CD4-positive, alpha-beta memory T cell (primary cell): ENCODE measurements around the gene CLDN1. TPM values are rescaled to one million over a fixed set of nuclear protein-coding genes. Genes with fewer than 3 reads are reported as not detected.

Source experiments
- CTCF ChIA-PET: fragments of 350-600 bp; sonication (Branson Sonifier 250); formaldehyde crosslinking; loops from one replicate; lab custom pipeline; 2021; ENCODE audit warnings: inconsistent platforms; ENCODE audit not compliant: partially characterized antibody; lab: Charles Lee
- POLR2A ChIA-PET: fragments of 350-600 bp; sonication (Branson Sonifier 250); formaldehyde crosslinking; loops from one replicate; lab custom pipeline; 2021; ENCODE audit not compliant: partially characterized antibody; lab: Charles Lee
- DNase-seq, 5 donors: peaks; one replicate each; pipeline versions ENCODE4 v3.0.0 to v3.0.0-alpha.2; 2020 to 2022; ENCODE audit warnings: mixed read lengths in 1 of 5
- H3K27ac ChIP-seq: one replicate; pipeline ENCODE4 v1.7.0; 2013; ENCODE audit warnings: low read depth, low read length
- H3K27me3 ChIP-seq: 2 replicates; pipeline ENCODE4 v1.7.0; 2013; ENCODE audit warnings: mild to moderate bottlenecking, low read length, moderate library complexity; ENCODE audit not compliant: insufficient read depth
- H3K36me3 ChIP-seq: 2 replicates; pipeline ENCODE4 v1.7.0; 2013; ENCODE audit warnings: mild to moderate bottlenecking, low read length, moderate library complexity; ENCODE audit not compliant: insufficient read depth
- H3K4me1 ChIP-seq: 2 replicates; pipeline ENCODE4 v1.7.0; 2013; ENCODE audit warnings: mild to moderate bottlenecking, low read length, moderate library complexity; ENCODE audit not compliant: insufficient read depth
- H3K4me3 ChIP-seq, 2 donors: one replicate each; pipeline ENCODE4 v1.7.0; 2013; ENCODE audit warnings: low read length in 2 of 2, mild to moderate bottlenecking in 1 of 2
- H3K9me3 ChIP-seq, 2 donors: one replicate each; pipeline ENCODE4 v1.7.0; 2013; ENCODE audit warnings: low read length in 2 of 2, control low read depth in 1 of 2; ENCODE audit not compliant: control insufficient read depth in 1 of 2
- H3K27ac Mint-ChIP-seq, 7 donors: one replicate each; pipeline ENCODE4 v1.8.0; 2020 to 2021; ENCODE audit warnings: mixed read lengths in 7 of 7, mild to moderate bottlenecking in 6 of 7, inconsistent platforms in 3 of 7, moderate library complexity in 3 of 7
- H3K27me3 Mint-ChIP-seq, 2 donors: one replicate each; pipeline ENCODE4 v1.8.0; 2020 to 2021; ENCODE audit warnings: mixed read lengths in 2 of 2
- H3K36me3 Mint-ChIP-seq, 2 donors: one replicate each; pipeline ENCODE4 v1.8.0; 2020 to 2021; ENCODE audit warnings: mixed read lengths in 2 of 2, inconsistent platforms in 1 of 2, mild to moderate bottlenecking in 1 of 2
- H3K4me1 Mint-ChIP-seq, 4 donors: one replicate each; pipeline ENCODE4 v1.8.0; 2020 to 2021; ENCODE audit warnings: mixed read lengths in 4 of 4, mild to moderate bottlenecking in 1 of 4
- H3K4me3 Mint-ChIP-seq, 8 donors: one replicate each; pipeline ENCODE4 v1.8.0; 2020 to 2021; ENCODE audit warnings: mixed read lengths in 8 of 8, mild to moderate bottlenecking in 7 of 8, moderate library complexity in 6 of 8, inconsistent platforms in 3 of 8
- H3K9me3 Mint-ChIP-seq, 8 donors: one replicate each; pipeline ENCODE4 v1.8.0; 2020 to 2021; ENCODE audit warnings: mixed read lengths in 8 of 8, mild to moderate bottlenecking in 5 of 8, inconsistent platforms in 3 of 8, moderate library complexity in 1 of 8
- intact Hi-C: fragments of 100-400 bp; cut with micrococcal nuclease; formaldehyde crosslinking; loops from one replicate; pipeline ENCODE4 v1.15.1; 2023
- polyA plus RNA-seq, 2 donors: library from polyadenylated mRNA; unstranded; fragments of 300-500 nt; fragmentation: Illumina TruSeq; gene quantifications; one replicate each; pipeline ENCODE4 v1.2.3, GENCODE V29; 2021
- total RNA-seq, 2 experiments: library from RNA; stranded (reverse); gene quantifications; one replicate each; pipeline ENCODE4 v1.2.3, GENCODE V29; 2021

The CLDN1 gene
- total and polyA plus RNA-seq, 4 experiments from 2014 or later: not detected

GRCh38 chr3:190333961-190334360 lies 11.7 kb upstream of the CLDN1 start:
- POLR2A ChIA-PET: no interaction called here

GRCh38 chr3:190330936-190331734 lies 8.9 kb upstream of the CLDN1 start:
- Histone ChIP-seq H3K36me3 (no peaks in the 10 kb centered on the region), H3K27me3 (no peaks in the 10 kb centered on the region), H3K9me3 (no peaks in the 10 kb centered on the region), H3K4me3 (no peak overlapping the region), H3K27ac (no peak overlapping the region), H3K4me1 (no peaks in the 10 kb centered on the region)
- H3K4me3 Mint-ChIP-seq: no peak overlapping the region
- H3K9me3 Mint-ChIP-seq: no peaks in the 10 kb centered on the region
- ChIA-PET POLR2A (no interaction called here), CTCF (interaction anchor here (1.3 kb wide), 1 partner anchor 370 kb away, joined by 4 read pairs; no protein-coding TSS in a partner anchor)
- no peak for DNase-seq
- intact Hi-C loops: no loop called here
- H3K27me3 Mint-ChIP-seq: peaks cover 14 to 16% of the 10 kb centered on the region in 2 donors
- no peak overlapping the region for H3K27ac Mint-ChIP-seq
- H3K4me1 Mint-ChIP-seq: no peaks in the 10 kb centered on the region
- H3K36me3 Mint-ChIP-seq: no peaks in the 10 kb centered on the region

More at GRCh38 chr3:190333961-190334360, 11.7 kb upstream of the CLDN1 start:
- DNase-seq: no peak
- no peak overlapping the region for H3K4me3 Mint-ChIP-seq
- CTCF ChIA-PET: interaction anchor here (0.7 to 1.5 kb wide), 2 partner anchors 9 to 11 kb away, joined by 3 to 7 read pairs; partner anchors contain the start of gene CLDN1
- Histone ChIP-seq H3K4me1 (no peaks in the 10 kb centered on the region), H3K27ac (no peak overlapping the region), H3K4me3 (no peak overlapping the region), H3K27me3 (no peaks in the 10 kb centered on the region), H3K36me3 (no peaks in the 10 kb centered on the region), H3K9me3 (no peaks in the 10 kb centered on the region)
- H3K27ac Mint-ChIP-seq: no peak overlapping the region
- H3K4me1 Mint-ChIP-seq: no peaks in the 10 kb centered on the region
- H3K9me3 Mint-ChIP-seq: no peaks in the 10 kb centered on the region
- peaks cover 7 to 9% of the 10 kb centered on the region in 2 donors for H3K27me3 Mint-ChIP-seq
- no peaks in the 10 kb centered on the region for H3K36me3 Mint-ChIP-seq
- intact Hi-C loops: no loop called here

GRCh38 chr3:190326930-190327329 lies 4.7 kb upstream of the CLDN1 start:
- intact Hi-C loops: no loop called here
- peaks cover 0 to 3% (median 0%) of the 10 kb centered on the region in 8 donors for H3K9me3 Mint-ChIP-seq
- CTCF ChIA-PET: no interaction called here

GRCh38 chr3:190326361-190326760 lies 4.1 kb upstream of the CLDN1 start:
- DNase-seq: no peak
- Histone ChIP-seq H3K4me1 (no peaks in the 10 kb centered on the region), H3K27me3 (peaks cover 6% of the 10 kb centered on the region), H3K27ac (no peak overlapping the region), H3K9me3 (no peaks in the 10 kb centered on the region), H3K4me3 (no peak overlapping the region), H3K36me3 (no peaks in the 10 kb centered on the region)
- intact Hi-C loops: no loop called here
- H3K4me1 Mint-ChIP-seq: peaks cover 8 to 16% (median 13%) of the 10 kb centered on the region in 4 donors
- H3K36me3 Mint-ChIP-seq: no peaks in the 10 kb centered on the region
- ChIA-PET CTCF (interaction anchor here (1.2 to 6.1 kb wide), 2 partner anchors 9 to 365 kb away, joined by 3 to 41 read pairs; no protein-coding TSS in a partner anchor), POLR2A (no interaction called here)
- peaks cover 34 to 37% of the 10 kb centered on the region in 2 donors for H3K27me3 Mint-ChIP-seq
- no peak overlapping the region for H3K27ac Mint-ChIP-seq
- H3K4me3 Mint-ChIP-seq: no peak overlapping the region
- H3K9me3 Mint-ChIP-seq: peaks cover 0 to 3% (median 0%) of the 10 kb centered on the region in 8 donors

More at GRCh38 chr3:190326930-190327329, 4.7 kb upstream of the CLDN1 start:
- Mint-ChIP-seq H3K4me3 (no peak overlapping the region), H3K27ac (no peak overlapping the region), H3K4me1 (peaks cover 8 to 11% (median 9%) of the 10 kb centered on the region in 4 donors), H3K27me3 (peaks cover 30 to 34% of the 10 kb centered on the region in 2 donors), H3K36me3 (no peaks in the 10 kb centered on the region)
- H3K36me3 ChIP-seq: no peaks in the 10 kb centered on the region
- H3K27ac ChIP-seq: no peak overlapping the region
- H3K27me3 ChIP-seq: peaks cover 6% of the 10 kb centered on the region
- no peaks in the 10 kb centered on the region for H3K9me3 ChIP-seq
- DNase-seq: no peak
- POLR2A ChIA-PET: no interaction called here
- no peak overlapping the region for H3K4me3 ChIP-seq
- H3K4me1 ChIP-seq: no peaks in the 10 kb centered on the region

GRCh38 chr3:190325923-190326322 lies 3.7 kb upstream of the CLDN1 start:
- intact Hi-C loops: no loop called here
- no peak overlapping the region for H3K4me3 Mint-ChIP-seq
- H3K27ac ChIP-seq: no peak overlapping the region
- peaks cover 6% of the 10 kb centered on the region for H3K27me3 ChIP-seq
- H3K4me1 Mint-ChIP-seq: peaks cover 8 to 20% (median 13%) of the 10 kb centered on the region in 4 donors
- H3K36me3 ChIP-seq: no peaks in the 10 kb centered on the region
- no peaks in the 10 kb centered on the region for H3K9me3 ChIP-seq
- no peaks in the 10 kb centered on the region for H3K4me1 ChIP-seq
- H3K36me3 Mint-ChIP-seq: no peaks in the 10 kb centered on the region
- POLR2A ChIA-PET: no interaction called here
- CTCF ChIA-PET: interaction anchor here (0.6 to 6.1 kb wide), 3 partner anchors 8 to 365 kb away, joined by 3 to 41 read pairs (median 3); no protein-coding TSS in a partner anchor
- H3K9me3 Mint-ChIP-seq: peaks cover 0 to 3% (median 0%) of the 10 kb centered on the region in 8 donors
- peaks cover 34 to 40% of the 10 kb centered on the region in 2 donors for H3K27me3 Mint-ChIP-seq
- H3K4me3 ChIP-seq: no peak overlapping the region
- no peak overlapping the region for H3K27ac Mint-ChIP-seq
- DNase-seq: no peak

GRCh38 chr3:190323246-190323626 lies 990 bp upstream of the CLDN1 start:
- Mint-ChIP-seq H3K4me1 (peaks cover 9 to 20% (median 13%) of the 10 kb centered on the region in 4 donors), H3K4me3 (peak overlapping the region in 6 of 8 donors; percentile 17 to 79 (median 66)), H3K36me3 (no peaks in the 10 kb centered on the region), H3K9me3 (peaks cover 0 to 3% (median 0%) of the 10 kb centered on the region in 8 donors), H3K27me3 (peaks cover 33 to 41% of the 10 kb centered on the region in 2 donors), H3K27ac (no peak overlapping the region)
- no peaks in the 10 kb centered on the region for H3K36me3 ChIP-seq
- H3K4me1 ChIP-seq: no peaks in the 10 kb centered on the region
- no peak for DNase-seq
- H3K9me3 ChIP-seq: no peaks in the 10 kb centered on the region
- H3K27me3 ChIP-seq: peaks cover 6% of the 10 kb centered on the region
- H3K4me3 ChIP-seq: no peak overlapping the region
- intact Hi-C loops: no loop called here
- no peak overlapping the region for H3K27ac ChIP-seq
- POLR2A ChIA-PET: no interaction called here
- CTCF ChIA-PET: interaction anchor here (1.1 to 6.1 kb wide), 12 partner anchors 10 to 362 kb away, joined by 4 to 41 read pairs (median 7); no protein-coding TSS in a partner anchor

GRCh38 chr3:190322604-190323245 lies 479 bp upstream of the CLDN1 start:
- peak overlapping the region in 1 of 2 donors; percentile 36 for H3K4me3 ChIP-seq
- intact Hi-C loops: loop anchor here (1.0 kb wide), 2 partner anchors 98 to 355 kb away; no protein-coding TSS in a partner anchor
- DNase-seq: no peak
- no peaks in the 10 kb centered on the region for H3K9me3 ChIP-seq
- no peaks in the 10 kb centered on the region for H3K4me1 ChIP-seq
- Mint-ChIP-seq H3K27me3 (peaks cover 35 to 41% of the 10 kb centered on the region in 2 donors), H3K9me3 (peaks cover 0 to 3% (median 0%) of the 10 kb centered on the region in 8 donors), H3K4me3 (peak overlapping the region in 7 of 8 donors; percentile 57 to 79 (median 70)), H3K27ac (peak overlapping the region in 1 of 7 donors; percentile 63), H3K36me3 (no peaks in the 10 kb centered on the region), H3K4me1 (peaks cover 9 to 20% (median 13%) of the 10 kb centered on the region in 4 donors)
- POLR2A ChIA-PET: no interaction called here
- CTCF ChIA-PET: interaction anchor here (0.7 to 6.1 kb wide), 28 partner anchors 9 to 1430 kb away, joined by 3 to 41 read pairs (median 4); no protein-coding TSS in a partner anchor
- no peak overlapping the region for H3K27ac ChIP-seq
- H3K27me3 ChIP-seq: peaks cover 6% of the 10 kb centered on the region
- no peaks in the 10 kb centered on the region for H3K36me3 ChIP-seq
